Measurements from ENCODE around the gene GINS3.

Gene GINS3

GRCh38 chr16:58426966-58427365 is 34.7 kb downstream of the GINS3 start:
- no peak for DNase-seq

- DNase-seq = no peak
These were observed 36.6 kb downstream of the GINS3 start for GRCh38 chr16:58428621-58429542.

- DNase-seq = no peak
These were observed 38.4 kb downstream of the GINS3 start for GRCh38 chr16:58430718-58431117.

GRCh38 chr16:58433569-58433951 is 41.3 kb downstream of the GINS3 start:
- DNase-seq = no peak

- no peak for DNase-seq
These were observed 43.5 kb downstream of the GINS3 start for GRCh38 chr16:58435779-58436178.

GRCh38 chr16:58440131-58440530 is 47.9 kb downstream of the GINS3 start:
- DNase-seq = no peak

- DNase-seq = no peak
These were observed 50.3 kb downstream of the GINS3 start for GRCh38 chr16:58442547-58442946.

- no peak for DNase-seq
These were observed 51.5 kb downstream of the GINS3 start for GRCh38 chr16:58443783-58444182.

GRCh38 chr16:58444265-58444664 is 52.0 kb downstream of the GINS3 start:
- DNase-seq = no peak

- no peak for DNase-seq
These were observed 56.6 kb downstream of the GINS3 start for GRCh38 chr16:58448890-58449289.

GRCh38 chr16:58449306-58449705 is 57.0 kb downstream of the GINS3 start:
- no peak for DNase-seq

GRCh38 chr16:58449768-58450167 is 57.5 kb downstream of the GINS3 start:
- no peak for DNase-seq

GRCh38 chr16:58450590-58450989 is 58.3 kb downstream of the GINS3 start:
- DNase-seq = no peak

- no peak for DNase-seq
These were observed 59.0 kb downstream of the GINS3 start for GRCh38 chr16:58451265-58451689.

GRCh38 chr16:58451945-58452401 is 59.7 kb downstream of the GINS3 start:
- no peak for DNase-seq

- no peak for DNase-seq
These were observed 60.4 kb downstream of the GINS3 start for GRCh38 chr16:58452640-58453039.

GRCh38 chr16:58454178-58454577 is 61.9 kb downstream of the GINS3 start:
- no peak for DNase-seq

- no peak for DNase-seq
These were observed 62.6 kb downstream of the GINS3 start for GRCh38 chr16:58454856-58455255.
